ENCODE measurements around the gene STK25. TPM values are rescaled to one million over a fixed set of nuclear protein-coding genes. Genes with fewer than 3 reads are reported as not detected.
"Not testable (repeated sequence)": the region's sequence is repeated elsewhere in the genome, so short reads cannot be mapped to it uniquely, and the experiment has no call there.

Gene STK25
- total RNA-seq, 1 experiment from 2014 or later: 171 TPM

- Histone ChIP-seq H3K36me3 (peaks cover 7% of the 10 kb centered on the region), H3K4me3 (peak overlapping the region; percentile 69), H3K27ac (no peak overlapping the region; the same call in 1 of the 2 replicates), H3K9me3 (replicated peaks) (no peaks in the 10 kb centered on the region), H3K27me3 (no peaks in the 10 kb centered on the region), H3K4me1 (peaks cover 22% of the 10 kb centered on the region)
- DNase-seq: peak in 1 of 2 experiments; percentile 32
Observed at GRCh38 chr2:241506793-241507429, 1.5 kb downstream of the STK25 start.

GRCh38 chr2:241506317-241506716 lies 2.1 kb downstream of the STK25 start:
- not testable (repeated sequence) for H3K9me3 ChIP-seq (replicated peaks); H3K27me3 ChIP-seq; DNase-seq; H3K4me3 ChIP-seq
- H3K4me1 ChIP-seq: peaks cover 22% of the 10 kb centered on the region
- H3K27ac ChIP-seq: peak overlapping the region; percentile 54
- H3K36me3 ChIP-seq: peaks cover 13% of the 10 kb centered on the region

- peak overlapping the region; percentile 54 for H3K27ac ChIP-seq
- H3K4me1 ChIP-seq: peaks cover 22% of the 10 kb centered on the region
- peak; percentile 90 to 94 for DNase-seq
- H3K27me3 ChIP-seq: no peaks in the 10 kb centered on the region
- H3K36me3 ChIP-seq: peaks cover 18% of the 10 kb centered on the region
- no peaks in the 10 kb centered on the region for H3K9me3 ChIP-seq (replicated peaks)
- no peak overlapping the region for H3K4me3 ChIP-seq
Observed at GRCh38 chr2:241505781-241506201, 2.6 kb downstream of the STK25 start.

- peak overlapping the region; percentile 54 for H3K27ac ChIP-seq
- H3K4me1 ChIP-seq: peaks cover 22% of the 10 kb centered on the region
Observed at GRCh38 chr2:241505086-241505780, 3.2 kb downstream of the STK25 start.

GRCh38 chr2:241503776-241504392 lies 4.5 kb downstream of the STK25 start:
- peaks cover 22% of the 10 kb centered on the region for H3K4me1 ChIP-seq
- DNase-seq: no peak
- H3K36me3 ChIP-seq: peaks cover 36% of the 10 kb centered on the region

More at GRCh38 chr2:241505086-241505780, 3.2 kb downstream of the STK25 start:
- Histone ChIP-seq H3K4me3 (no peak overlapping the region), H3K27me3 (no peaks in the 10 kb centered on the region), H3K9me3 (replicated peaks) (no peaks in the 10 kb centered on the region), H3K36me3 (peaks cover 24% of the 10 kb centered on the region)
- DNase-seq: no peak

DNA sequence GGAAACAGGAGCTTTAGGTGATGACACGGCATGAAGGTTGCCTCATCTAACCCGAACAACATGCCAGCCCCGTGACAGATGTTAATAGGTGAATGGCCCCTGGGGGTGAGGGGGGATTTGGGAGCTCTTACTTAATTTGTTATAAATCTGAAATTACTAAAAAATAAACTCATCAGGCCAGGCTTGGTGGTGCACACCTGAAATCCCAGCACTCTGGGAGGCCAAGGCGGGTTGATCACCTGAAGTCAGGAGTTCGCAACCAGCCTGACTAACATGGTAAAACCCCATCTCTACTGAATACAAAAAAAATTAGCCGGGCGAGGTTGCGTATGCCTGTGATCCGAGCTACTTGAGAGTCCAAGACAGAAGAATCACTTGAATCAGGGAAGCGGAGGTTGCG lies 6.1 kb downstream of the STK25 start:
- Histone ChIP-seq H3K9me3 (replicated peaks) (no peaks in the 10 kb centered on the region), H3K27ac (no peak overlapping the region), H3K36me3 (peaks cover 46% of the 10 kb centered on the region), H3K27me3 (no peaks in the 10 kb centered on the region), H3K4me1 (peaks cover 22% of the 10 kb centered on the region), H3K4me3 (no peak overlapping the region)
- no peak for DNase-seq

More at GRCh38 chr2:241503776-241504392, 4.5 kb downstream of the STK25 start:
- no peaks in the 10 kb centered on the region for H3K27me3 ChIP-seq
- H3K27ac ChIP-seq: no peak overlapping the region
- no peaks in the 10 kb centered on the region for H3K9me3 ChIP-seq (replicated peaks)
- no peak overlapping the region for H3K4me3 ChIP-seq

DNA sequence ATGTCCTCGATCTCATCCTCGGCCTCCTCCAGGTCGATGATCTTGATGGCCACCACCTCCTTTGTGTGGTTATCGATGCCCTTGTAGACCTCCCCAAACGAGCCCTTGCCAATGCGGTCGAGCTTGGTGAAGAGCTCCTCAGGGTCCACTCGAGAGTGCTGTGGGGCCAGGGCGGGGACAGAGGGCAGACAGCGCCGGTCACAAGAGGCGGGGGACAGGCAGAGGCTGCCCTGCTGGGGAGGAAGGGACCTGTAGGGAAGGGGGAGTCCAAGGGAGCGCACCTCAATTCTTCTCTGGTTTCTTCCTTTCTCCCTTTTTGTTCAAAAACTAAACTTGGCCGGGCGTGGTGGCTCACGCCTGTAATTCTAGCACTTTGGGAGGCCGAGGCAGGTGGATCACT lies 6.8 kb downstream of the STK25 start:
- Histone ChIP-seq H3K36me3 (peaks cover 53% of the 10 kb centered on the region), H3K27ac (no peak overlapping the region), H3K9me3 (replicated peaks) (no peaks in the 10 kb centered on the region), H3K4me3 (no peak overlapping the region), H3K4me1 (peaks cover 15% of the 10 kb centered on the region), H3K27me3 (no peaks in the 10 kb centered on the region)
- DNase-seq: no peak

DNA sequence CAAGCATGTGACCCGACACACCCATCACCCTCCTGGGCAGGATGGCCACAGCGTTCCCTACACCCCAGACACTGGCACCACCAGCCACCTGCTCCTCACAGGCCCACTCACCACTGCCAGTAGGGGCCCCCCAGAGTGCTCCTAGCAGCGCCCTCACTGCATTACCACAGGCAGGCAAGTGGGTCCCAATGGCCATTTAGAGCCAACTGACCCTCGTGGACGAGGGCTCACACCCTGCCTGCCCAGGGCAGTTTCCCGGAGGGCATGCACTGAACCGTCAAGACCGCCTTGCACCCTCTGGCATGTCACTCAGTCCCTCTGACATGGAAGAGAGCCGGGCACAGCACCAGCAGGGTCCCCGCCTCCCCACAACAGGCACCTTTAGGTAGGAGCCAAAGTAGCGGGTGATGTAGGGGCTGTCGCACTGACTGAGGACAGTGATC lies 7.3 kb downstream of the STK25 start:
- no peak for DNase-seq
- H3K36me3 ChIP-seq: peaks cover 57% of the 10 kb centered on the region
- H3K27ac ChIP-seq: no peak overlapping the region

GRCh38 chr2:241500431-241500975 lies 7.9 kb downstream of the STK25 start:
- peaks cover 62% of the 10 kb centered on the region for H3K36me3 ChIP-seq

More for the DNA sequence above, 7.3 kb downstream of the STK25 start:
- H3K4me1 ChIP-seq: peaks cover 11% of the 10 kb centered on the region
- H3K9me3 ChIP-seq (replicated peaks): no peaks in the 10 kb centered on the region
- H3K4me3 ChIP-seq: no peak overlapping the region
- no peaks in the 10 kb centered on the region for H3K27me3 ChIP-seq

DNA sequence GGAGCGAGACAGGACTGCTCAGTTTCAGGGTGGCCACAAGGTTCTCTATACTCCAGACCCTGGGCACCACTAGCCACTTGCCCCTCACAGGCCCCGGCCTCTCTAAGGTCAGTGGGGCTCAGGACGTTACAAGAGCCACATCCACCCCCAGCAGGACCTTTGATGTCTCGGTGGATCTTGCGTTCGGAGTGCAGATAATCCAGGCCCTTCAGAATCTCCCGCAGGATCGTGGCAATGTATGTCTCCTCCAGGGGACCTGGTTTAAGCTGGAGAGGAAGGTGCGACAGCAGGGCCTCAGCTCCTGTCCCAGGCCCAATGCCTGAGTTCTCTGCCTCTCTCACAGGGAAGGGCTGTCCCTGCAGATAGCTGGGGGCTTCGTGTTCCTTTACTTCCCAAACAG lies 8.4 kb downstream of the STK25 start:
- Histone ChIP-seq H3K27me3 (no peaks in the 10 kb centered on the region), H3K4me3 (no peak overlapping the region), H3K4me1 (no peaks in the 10 kb centered on the region), H3K36me3 (peaks cover 67% of the 10 kb centered on the region), H3K27ac (no peak overlapping the region), H3K9me3 (replicated peaks) (no peaks in the 10 kb centered on the region)
- no peak for DNase-seq

More at GRCh38 chr2:241500431-241500975, 7.9 kb downstream of the STK25 start:
- Histone ChIP-seq H3K27me3 (no peaks in the 10 kb centered on the region), H3K9me3 (replicated peaks) (no peaks in the 10 kb centered on the region), H3K27ac (no peak overlapping the region), H3K4me3 (no peak overlapping the region), H3K4me1 (peaks cover 4% of the 10 kb centered on the region)
- DNase-seq: no peak

DNA sequence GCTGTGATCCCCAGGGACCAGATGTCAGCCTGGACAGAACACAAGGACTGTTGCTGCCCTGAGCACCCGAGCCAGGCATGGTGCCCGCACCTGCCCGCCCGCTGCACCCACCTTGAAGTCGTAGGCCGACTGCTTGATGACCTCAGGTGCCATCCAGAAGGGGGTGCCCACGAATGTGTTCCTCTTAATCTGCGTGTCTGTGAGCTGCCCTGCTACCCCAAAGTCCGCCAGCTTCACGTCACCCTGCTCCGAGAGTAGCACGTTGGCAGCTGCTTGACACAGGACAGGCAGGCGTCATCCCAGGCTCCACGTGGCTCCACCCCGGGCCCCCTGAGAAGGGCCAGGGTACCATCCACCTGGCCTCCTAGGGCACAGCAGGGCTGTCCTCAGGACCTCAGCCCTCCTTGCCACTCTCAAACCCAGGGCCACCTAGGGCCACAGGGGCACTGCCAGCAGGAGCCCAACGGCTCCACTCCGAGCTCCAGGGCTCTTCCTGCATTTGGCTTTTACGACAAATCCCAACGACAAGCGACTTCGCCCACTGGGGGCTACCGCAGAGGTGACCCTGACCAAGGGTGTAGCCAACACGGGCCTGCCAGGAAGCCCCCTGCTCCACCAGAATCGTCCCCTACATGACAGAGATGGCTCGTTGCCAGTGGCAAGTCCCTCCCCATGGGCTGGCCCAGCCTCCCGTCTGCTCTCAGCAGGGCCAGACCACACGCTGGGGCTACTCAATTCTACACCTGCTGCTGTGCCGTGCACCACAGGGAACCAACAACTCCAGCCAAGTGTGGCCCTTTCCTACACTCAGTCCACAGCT lies 9.0 kb downstream of the STK25 start:
- no peak for DNase-seq
- Histone ChIP-seq H3K4me1 (no peaks in the 10 kb centered on the region), H3K36me3 (peaks cover 71% of the 10 kb centered on the region)

GRCh38 chr2:241498115-241499070 lies 10.0 kb downstream of the STK25 start:
- H3K36me3 ChIP-seq: peaks cover 77% of the 10 kb centered on the region

More for the DNA sequence above, 9.0 kb downstream of the STK25 start:
- Histone ChIP-seq H3K9me3 (replicated peaks) (no peaks in the 10 kb centered on the region), H3K4me3 (no peak overlapping the region), H3K27me3 (no peaks in the 10 kb centered on the region), H3K27ac (no peak overlapping the region)

More at GRCh38 chr2:241498115-241499070, 10.0 kb downstream of the STK25 start:
- Histone ChIP-seq H3K4me3 (no peak overlapping the region), H3K27me3 (no peaks in the 10 kb centered on the region), H3K9me3 (replicated peaks) (no peaks in the 10 kb centered on the region), H3K4me1 (no peaks in the 10 kb centered on the region), H3K27ac (no peak overlapping the region)
- no peak for DNase-seq
